B cell (primary cell): ENCODE data around the gene MRPL34. TPM values are rescaled to one million over a fixed set of nuclear protein-coding genes. Genes with fewer than 3 reads are reported as not detected.
A peak's percentile ranks its signal among the peaks of the same experiment; 100 is the strongest.

ENCODE experiments used
- ATAC-seq: fragments of 200-7000 bp; cut with Tn5 transposase; one replicate; pipeline ENCODE4 v1.10.0; 2021; ENCODE audit warnings: low read depth, mild to moderate bottlenecking, moderate number of reproducible peaks, moderate library complexity
- CTCF ChIA-PET: fragments of 350-600 bp; sonication (Branson Sonifier 250); formaldehyde crosslinking; loops from one replicate; lab custom pipeline; 2021; ENCODE audit warnings: antibody characterized with exemption, inconsistent platforms; lab: Charles Lee
- POLR2A ChIA-PET: fragments of 350-600 bp; sonication (Branson Sonifier 250); formaldehyde crosslinking; loops from one replicate; lab custom pipeline; 2021; ENCODE audit warnings: antibody characterized with exemption; lab: Charles Lee
- DNase-seq: peaks from one replicate; pipeline ENCODE4 v3.0.0; 2013
- H2AFZ ChIP-seq: 2 replicates; pipeline ENCODE4 v1.6.1; 2012; ENCODE audit warnings: mild to moderate bottlenecking, low read depth, low read length; ENCODE audit not compliant: insufficient read depth, poor library complexity, severe bottlenecking
- H3K27ac ChIP-seq, 2 donors: 1 replicate in 1 of 2; 2 replicates in 1 of 2; pipeline ENCODE4 v1.5.1; 2012 to 2013; ENCODE audit warnings: low read length in 2 of 2, mild to moderate bottlenecking in 2 of 2, moderate library complexity in 1 of 2
- H3K27me3 ChIP-seq, 4 experiments: fragments of 200-600 bp in 1 of 4; sonication (generic) in 1 of 4; replicated peaks in 1 of 4; 1 replicate in 2 of 4; 2 replicates in 2 of 4; pipeline versions ENCODE4 v1.6.1 to v1.7.0; 2013 to 2016; ENCODE audit warnings: low read length in 3 of 4, mild to moderate bottlenecking in 2 of 4, mixed read lengths in 1 of 4, moderate library complexity in 1 of 4; ENCODE audit not compliant: insufficient read depth in 4 of 4, control insufficient read depth in 3 of 4; ENCODE audit errors: control extremely low read depth in 1 of 4
- H3K36me3 ChIP-seq, 2 experiments: replicated peaks in 1 of 2; 1 replicate in 1 of 2; 2 replicates in 1 of 2; pipeline versions ENCODE4 v1.6.1 to v1.7.1; 2013; ENCODE audit warnings: low read length in 1 of 2; ENCODE audit not compliant: insufficient read depth in 2 of 2, control insufficient read depth in 1 of 2; ENCODE audit errors: control extremely low read depth in 1 of 2, extremely low read depth in 1 of 2
- H3K4me1 ChIP-seq, 2 donors: fragments of 200-600 bp in 1 of 2; sonication (generic) in 1 of 2; 1 replicate in 1 of 2; 2 replicates in 1 of 2; pipeline versions ENCODE4 v1.5.1 to v1.6.1; 2013 to 2017; ENCODE audit warnings: low read length in 2 of 2; ENCODE audit not compliant: control insufficient read depth in 2 of 2, insufficient read depth in 2 of 2
- H3K4me2 ChIP-seq: replicated peaks from 2 replicates; pipeline ENCODE3; 2012; ENCODE audit warnings: mild to moderate bottlenecking, low read depth, low read length; ENCODE audit not compliant: poor library complexity, severe bottlenecking
- H3K4me3 ChIP-seq, 5 experiments: fragments of 200-600 bp in 1 of 5; sonication (generic) in 1 of 5; 1 replicate in 3 of 5; 2 replicates in 2 of 5; pipeline versions ENCODE4 v1.5.1 to v1.7.0; 2011 to 2016; ENCODE audit warnings: low read length in 4 of 5, mild to moderate bottlenecking in 4 of 5, low read depth in 2 of 5, control low read depth in 1 of 5, moderate library complexity in 1 of 5; ENCODE audit not compliant: insufficient read depth in 1 of 5; ENCODE audit errors: control extremely low read depth in 1 of 5, extremely low read depth in 1 of 5
- H3K79me2 ChIP-seq: fragments of 200-600 bp; sonication (generic); one replicate; pipeline ENCODE4 v1.6.0; 2016; ENCODE audit warnings: low read length; ENCODE audit not compliant: control insufficient read depth, insufficient read depth
- H3K9ac ChIP-seq: fragments of 200-600 bp; sonication (generic); 2 replicates; pipeline ENCODE4 v1.6.1; 2017; ENCODE audit warnings: mild to moderate bottlenecking, low read length, moderate library complexity
- H3K9me3 ChIP-seq, 3 donors: one replicate each; pipeline versions ENCODE4 v1.6.1 to v1.7.1; 2013; ENCODE audit warnings: low read length in 2 of 3; ENCODE audit not compliant: control insufficient read depth in 2 of 3, insufficient read depth in 1 of 3; ENCODE audit errors: control extremely low read depth in 1 of 3
- H4K20me1 ChIP-seq: 2 replicates; pipeline ENCODE4 v1.6.0; 2012; ENCODE audit warnings: mild to moderate bottlenecking, low read length; ENCODE audit not compliant: insufficient read depth, control insufficient read depth, poor library complexity, severe bottlenecking
- H3K27ac Mint-ChIP-seq: one replicate; pipeline ENCODE4 v1.8.0; 2021; ENCODE audit warnings: mixed read lengths
- H3K27me3 Mint-ChIP-seq: one replicate; pipeline ENCODE4 v1.8.0; 2021; ENCODE audit warnings: mixed read lengths
- H3K4me1 Mint-ChIP-seq: one replicate; pipeline ENCODE4 v1.8.0; 2021; ENCODE audit warnings: mixed read lengths
- H3K4me3 Mint-ChIP-seq: one replicate; pipeline ENCODE4 v1.8.0; 2021; ENCODE audit warnings: mixed read lengths
- H3K9me3 Mint-ChIP-seq: one replicate; pipeline ENCODE4 v1.8.0; 2022; ENCODE audit warnings: mixed read lengths; ENCODE audit not compliant: insufficient read depth
- CTCF ChIP-seq: fragments of 200-600 bp; IDR thresholded peaks from one replicate; pipeline ENCODE4 v1.8.0; 2022; ENCODE audit warnings: antibody characterized with exemption, mild to moderate bottlenecking
- EZH2 ChIP-seq: IDR thresholded peaks from 2 replicates; pipeline ENCODE4 v1.6.1; 2012; ENCODE audit warnings: borderline replicate concordance, low read depth, mild to moderate bottlenecking, moderate library complexity, low read length; ENCODE audit not compliant: insufficient read depth, poor library complexity, severe bottlenecking
- WGBS: methylation state at CpG from one replicate; pipeline ENCODE4 v1.1.5; 2013; ENCODE audit warnings: missing lambda C conversion rate; ENCODE audit not compliant: insufficient coverage; 5-methylcytosine and 5-hydroxymethylcytosine counted together
- intact Hi-C: fragments of 100-400 bp; cut with micrococcal nuclease; formaldehyde crosslinking; loops from one replicate; pipeline ENCODE4 v1.10.0; 2022
- polyA plus RNA-seq: library from polyadenylated mRNA; depleted of rRNA; stranded (reverse); fragments of >200 nt; gene quantifications from 2 replicates; pipeline ENCODE4 v1.2.3, GENCODE V29; 2012
- total RNA-seq, 2 donors: library from RNA; stranded (reverse); fragments of 120-200 nt in 1 of 2; gene quantifications; 1 replicate in 1 of 2; 2 replicates in 1 of 2; pipeline versions ENCODE4 v1.2.3 to v1.2.4, GENCODE V29; 2013 to 2022

Gene MRPL34
- total and polyA plus RNA-seq, 2 donors (not counting 1 experiment from before 2014, with no cell fraction given): 16.5 to 45.7 TPM

GRCh38 chr19:17293605-17294004 lies 12.1 kb upstream of the MRPL34 start:
- Histone ChIP-seq H3K4me2 (no peak overlapping the region), H2AFZ (no peak overlapping the region), H3K4me1 (peaks cover 0 to 10% of the 10 kb centered on the region in 2 donors), H3K9ac (no peak overlapping the region), H3K79me2 (no peaks in the 10 kb centered on the region), H3K36me3 (no peaks in the 10 kb centered on the region), H4K20me1 (no peaks in the 10 kb centered on the region), H3K9me3 (peaks cover 0 to 13% (median 0%) of the 10 kb centered on the region in 3 donors), H3K27ac (no peak overlapping the region), H3K27me3 (no peaks in the 10 kb centered on the region), H3K4me3 (no peak overlapping the region)
- DNase-seq (no peak), ATAC-seq (no peak)
- intact Hi-C loops: loop anchor here (1.0 kb wide), 1 partner anchor 93 kb away; no protein-coding TSS in a partner anchor
- ChIA-PET POLR2A (interaction anchor here (1.5 kb wide), 1 partner anchor 10 kb away, joined by 7 read pairs; no protein-coding TSS in a partner anchor), CTCF (interaction anchor here (0.9 to 3.7 kb wide), 6 partner anchors 10 to 93 kb away, joined by 3 to 25 read pairs (median 7); partner anchors contain the start of genes ABHD8, DDA1 and MRPL34)
- WGBS: 90% methylated on average over 10 of the region's 14 CpGs
- Mint-ChIP-seq H3K9me3 (no peaks in the 10 kb centered on the region), H3K4me3 (no peak overlapping the region), H3K4me1 (peaks cover 12% of the 10 kb centered on the region), H3K27ac (no peak overlapping the region), H3K27me3 (no peaks in the 10 kb centered on the region)
- TF ChIP-seq CTCF: no peak
- no peak for TF ChIP-seq EZH2

- H3K4me3 Mint-ChIP-seq: no peak overlapping the region
- no peak overlapping the region for H3K27ac Mint-ChIP-seq
Measured at GRCh38 chr19:17294051-17294891, 11.4 kb upstream of the MRPL34 start.

More at GRCh38 chr19:17294051-17294891, 11.4 kb upstream of the MRPL34 start:
- Histone ChIP-seq H4K20me1 (no peaks in the 10 kb centered on the region), H3K79me2 (no peaks in the 10 kb centered on the region), H3K9me3 (peaks cover 0 to 13% (median 0%) of the 10 kb centered on the region in 3 donors), H3K4me2 (no peak overlapping the region), H3K4me3 (no peak overlapping the region), H3K9ac (no peak overlapping the region), H3K36me3 (no peaks in the 10 kb centered on the region), H2AFZ (no peak overlapping the region), H3K4me1 (peaks cover 0 to 10% of the 10 kb centered on the region in 2 donors), H3K27me3 (no peaks in the 10 kb centered on the region), H3K27ac (no peak overlapping the region)
- no peaks in the 10 kb centered on the region for H3K27me3 Mint-ChIP-seq
- DNase-seq: peak; percentile 66
- no peaks in the 10 kb centered on the region for H3K9me3 Mint-ChIP-seq
- ChIA-PET CTCF (interaction anchor here (0.6 to 3.7 kb wide), 4 partner anchors 10 to 92 kb away, joined by 3 to 25 read pairs (median 5); no protein-coding TSS in a partner anchor), POLR2A (no interaction called here)
- H3K4me1 Mint-ChIP-seq: peaks cover 12% of the 10 kb centered on the region
- WGBS: 87% methylated on average over 40 of the region's 48 CpGs
- intact Hi-C loops: no loop called here
- no peak for TF ChIP-seq CTCF
- no peak for ATAC-seq
